GM19351 (cell line): ENCODE results near the gene KLHL24.
"Not testable (repeated sequence)": the region's sequence is repeated elsewhere in the genome, so short reads cannot be mapped to it uniquely, and the experiment has no call there.

Experiments used
- ATAC-seq: cut with Tn5 transposase; IDR thresholded peaks from one replicate; pipeline ENCODE4 v1.9.1; 2021; ENCODE audit warnings: mild to moderate bottlenecking, moderate library complexity; ENCODE audit not compliant: unreplicated experiment

KLHL24 gene

DNA sequence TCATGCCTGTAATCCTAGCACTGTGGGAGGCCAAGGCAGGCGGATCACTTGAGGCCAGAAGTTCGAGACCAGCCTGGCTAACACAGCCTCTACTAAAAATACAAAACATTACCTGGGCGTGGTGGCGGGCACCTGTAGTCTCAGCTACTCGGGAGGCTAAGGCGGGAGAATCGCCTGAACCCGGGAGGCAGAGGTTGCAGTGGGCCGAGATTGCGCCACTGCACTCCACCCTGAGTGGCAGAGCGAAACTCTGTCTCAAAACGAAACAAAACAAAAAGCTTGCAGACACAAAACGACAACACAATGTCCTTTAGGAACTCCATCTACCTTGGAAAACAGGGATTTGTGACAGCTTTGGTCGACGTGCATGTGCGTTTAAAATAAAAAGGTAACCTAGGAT lies 716 bp upstream of the KLHL24 start:
- ATAC-seq, result no peak

DNA sequence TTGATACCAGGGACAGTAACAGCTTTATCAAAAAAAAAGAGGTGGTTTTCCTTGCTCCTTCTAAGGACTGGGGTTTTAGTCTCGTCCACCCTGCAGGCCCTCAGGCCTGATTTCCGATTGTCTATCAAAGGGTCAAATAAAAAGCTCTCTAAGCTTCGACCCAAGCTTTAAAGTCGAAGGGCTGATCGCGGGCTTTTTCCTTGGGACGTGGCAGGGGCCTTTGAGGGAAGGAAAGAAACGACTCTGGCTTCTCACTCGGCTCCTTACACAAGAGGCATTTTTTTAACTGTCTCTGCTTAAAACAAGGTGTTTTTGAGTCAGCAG lies 354 bp upstream of the KLHL24 start:
- no peak for ATAC-seq

DNA sequence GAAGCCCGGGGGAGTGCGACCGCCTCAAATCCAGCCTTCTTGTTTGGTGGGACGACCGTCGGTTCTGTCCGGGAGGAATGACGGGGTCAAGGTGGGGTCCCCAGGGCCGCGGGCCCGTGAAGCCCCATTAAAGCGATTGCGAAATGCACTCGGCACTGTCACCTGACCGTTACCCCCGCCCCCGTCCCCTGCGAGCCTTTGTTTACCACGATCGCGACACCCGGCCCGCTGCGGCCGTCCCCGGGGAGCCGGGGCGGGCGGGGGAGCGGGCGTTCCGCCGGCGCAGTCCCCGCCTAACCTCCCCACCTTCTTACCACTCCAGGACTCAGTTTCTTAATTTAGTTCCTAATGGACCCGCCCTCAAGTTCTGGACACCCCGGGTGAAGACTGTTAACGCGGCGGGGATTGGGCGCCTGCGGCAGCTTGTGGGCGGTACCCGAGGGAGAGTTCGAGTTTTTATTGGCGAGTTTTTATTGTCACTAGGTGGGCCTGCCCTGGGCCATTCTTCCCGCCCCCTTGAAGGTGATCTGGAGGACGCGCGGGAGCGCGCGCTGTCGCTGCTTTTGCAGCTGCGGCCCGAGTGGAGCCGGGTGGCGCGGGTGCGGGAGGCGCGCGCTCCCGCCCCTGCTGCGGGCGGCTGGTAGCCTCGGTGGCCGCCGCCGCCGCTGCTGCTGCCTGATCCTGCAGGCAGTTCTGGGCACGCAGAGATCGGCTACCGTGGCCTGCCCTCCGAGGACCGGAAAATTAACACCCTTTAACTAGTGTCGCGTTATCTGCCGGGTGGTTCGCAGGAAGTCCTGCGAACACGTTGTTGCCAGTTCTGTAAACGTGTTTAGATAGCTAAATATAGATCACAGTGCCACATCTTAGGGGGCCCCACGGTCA lies 1.0 kb downstream of the KLHL24 start:
- peak; percentile 77 for ATAC-seq

DNA sequence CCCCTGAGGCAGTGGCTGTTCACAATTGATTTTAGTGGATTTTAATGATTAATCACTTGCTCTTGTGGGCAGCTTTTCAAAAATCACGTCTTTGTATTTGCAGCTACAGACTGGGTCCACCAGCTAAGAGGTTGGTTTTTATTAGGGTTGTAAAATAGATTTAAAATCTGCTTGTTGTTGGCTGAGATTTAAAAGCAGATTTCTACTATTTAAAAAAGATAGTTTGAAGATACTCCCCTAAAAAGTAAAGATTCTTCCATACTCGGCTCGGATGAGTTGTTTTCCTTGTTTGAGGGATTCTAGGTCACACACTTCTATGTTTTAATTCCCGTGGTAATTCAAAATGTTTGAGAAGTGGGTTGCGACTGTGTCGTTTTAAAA lies 1.7 kb downstream of the KLHL24 start:
- no peak for ATAC-seq

DNA sequence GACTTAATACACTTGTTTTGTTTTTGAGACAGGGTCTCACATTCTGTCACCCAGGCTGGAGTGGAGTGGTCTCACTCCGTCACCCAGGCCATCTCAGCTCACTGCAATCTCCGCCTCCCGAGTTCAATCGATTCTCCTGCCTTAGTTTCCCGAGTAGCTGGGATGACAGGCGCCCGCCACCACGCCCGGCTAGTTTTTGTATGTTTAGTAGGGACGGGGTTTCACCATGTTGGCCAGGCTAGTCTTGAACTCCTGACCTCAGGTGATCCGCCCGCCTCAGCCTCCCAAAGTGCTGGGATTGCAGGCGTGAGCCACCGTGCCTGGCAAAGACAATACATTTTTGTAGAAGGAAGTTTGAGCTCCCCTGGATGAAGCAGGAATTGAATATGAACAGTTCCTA lies 2.2 kb downstream of the KLHL24 start:
- not testable (repeated sequence) for ATAC-seq

DNA sequence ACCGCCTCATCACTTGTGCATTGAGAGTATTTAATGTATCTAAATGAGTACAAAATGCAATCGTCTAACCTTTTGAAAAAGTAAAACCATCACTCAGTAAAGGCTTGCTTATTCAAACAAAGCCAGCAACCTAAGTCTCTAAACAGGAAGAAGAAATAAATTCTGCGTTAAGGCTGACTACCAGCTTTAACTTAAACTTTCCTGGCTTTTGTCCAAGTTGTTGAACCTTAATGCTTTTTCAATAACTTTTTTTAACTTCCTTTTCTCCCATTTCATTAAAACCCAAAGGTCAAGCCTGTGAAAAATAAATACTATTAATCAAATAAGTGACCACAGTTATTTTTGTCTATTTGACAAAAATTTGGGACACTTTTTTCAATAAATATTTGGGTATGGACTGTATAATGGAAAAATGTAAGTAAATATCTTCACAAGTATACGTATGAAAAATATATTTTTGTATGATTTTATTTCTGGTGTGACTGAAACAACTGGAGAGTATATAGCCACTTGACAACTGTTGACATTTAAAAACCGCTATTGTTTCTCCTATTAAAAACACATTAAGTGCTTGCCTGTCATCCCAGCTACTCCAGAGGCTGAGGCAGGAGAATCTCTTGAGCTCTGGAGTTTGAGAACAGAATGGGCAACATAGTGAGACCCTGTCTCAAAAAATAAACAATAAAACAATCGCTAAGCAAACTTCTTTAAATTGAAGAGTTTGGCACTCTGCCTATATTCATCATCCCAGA lies 2.9 kb downstream of the KLHL24 start:
- ATAC-seq, result no peak

DNA sequence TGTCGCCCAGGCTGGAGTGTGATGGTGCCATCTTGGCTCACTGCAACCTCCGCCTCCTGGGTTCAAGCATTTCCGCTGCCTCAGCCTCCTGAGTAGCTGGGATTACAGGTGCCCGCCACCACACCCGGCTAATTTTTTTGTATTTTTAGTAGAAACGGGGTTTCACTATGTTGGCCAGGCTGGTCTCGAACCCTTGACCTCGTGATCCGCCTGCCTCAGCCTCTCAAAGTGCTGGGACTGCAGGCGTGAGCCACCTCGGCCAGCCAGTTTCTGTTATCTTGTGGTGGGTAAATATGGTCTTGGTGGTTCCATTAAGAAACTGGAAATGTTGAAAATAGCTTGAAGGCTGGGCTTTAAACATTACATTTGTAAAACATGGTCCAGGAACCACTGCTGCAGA lies 5.2 kb downstream of the KLHL24 start:
- not testable (repeated sequence) for ATAC-seq

DNA sequence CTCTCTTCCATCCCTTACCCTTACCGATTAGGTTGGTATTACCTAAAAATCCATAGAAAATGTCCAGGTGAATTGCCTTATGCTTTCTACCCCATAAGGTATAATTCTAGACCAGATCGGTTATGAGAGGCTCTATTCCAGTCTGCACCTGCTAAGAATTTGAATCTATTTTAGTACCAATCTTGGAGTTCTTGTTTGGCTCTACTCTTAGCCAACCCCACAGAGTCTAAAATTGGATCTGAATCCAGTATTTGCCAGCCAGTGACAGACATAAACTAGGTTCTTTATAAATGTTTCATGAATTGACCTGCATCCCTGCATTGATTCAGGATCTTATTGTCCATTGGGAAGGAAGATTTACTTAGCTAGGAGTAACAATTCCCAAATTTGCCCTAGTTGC lies 6.5 kb downstream of the KLHL24 start:
- ATAC-seq, result no peak

DNA sequence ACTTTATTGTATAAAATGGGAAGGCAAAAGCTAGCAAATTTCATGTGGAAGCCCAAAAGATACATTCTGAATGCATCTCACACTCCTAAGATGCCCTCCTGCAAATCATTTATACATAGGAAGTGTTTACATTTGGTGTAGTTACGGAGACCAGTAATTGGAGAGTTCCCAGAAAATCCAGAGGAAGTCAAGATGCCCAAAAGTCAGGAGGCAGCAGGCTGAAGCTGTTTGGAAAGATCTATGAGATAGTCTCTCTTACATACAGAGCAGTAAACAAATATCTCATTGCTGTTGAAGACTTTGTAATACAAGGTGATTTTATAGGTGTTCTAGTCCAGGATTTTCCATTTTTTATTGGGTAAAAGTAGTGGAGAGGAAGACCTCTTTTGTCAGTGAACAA lies 8.8 kb downstream of the KLHL24 start:
- no peak for ATAC-seq

DNA sequence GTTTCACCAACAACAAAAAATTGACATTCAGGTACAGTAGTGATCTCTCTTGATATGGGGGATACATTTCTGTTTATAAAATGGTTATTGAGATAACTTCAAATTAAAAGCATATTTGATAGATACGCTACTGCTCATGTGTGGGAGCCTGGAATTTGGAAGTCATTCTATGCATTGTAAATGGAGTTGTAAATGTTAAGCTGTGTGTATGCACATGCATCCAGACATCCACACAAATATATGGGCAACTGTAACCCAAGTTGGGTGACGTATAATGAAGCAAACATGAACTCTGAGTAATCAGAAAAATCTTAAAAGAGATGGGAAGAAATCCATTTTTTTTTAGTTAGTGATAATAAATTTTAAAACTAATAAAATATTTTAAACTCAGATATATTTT lies 9.8 kb downstream of the KLHL24 start:
- ATAC-seq, result no peak

DNA sequence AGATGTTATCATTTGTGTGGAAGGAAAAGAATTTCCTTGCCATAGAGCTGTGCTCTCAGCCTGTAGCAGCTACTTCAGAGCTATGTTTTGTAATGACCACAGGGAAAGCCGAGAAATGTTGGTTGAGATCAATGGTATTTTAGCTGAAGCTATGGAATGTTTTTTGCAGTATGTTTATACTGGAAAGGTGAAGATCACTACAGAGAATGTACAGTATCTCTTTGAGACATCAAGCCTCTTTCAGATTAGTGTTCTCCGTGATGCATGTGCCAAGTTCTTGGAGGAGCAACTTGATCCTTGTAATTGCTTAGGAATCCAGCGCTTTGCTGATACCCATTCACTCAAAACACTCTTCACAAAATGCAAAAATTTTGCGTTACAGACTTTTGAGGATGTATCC lies 15.1 kb downstream of the KLHL24 start:
- no peak for ATAC-seq

DNA sequence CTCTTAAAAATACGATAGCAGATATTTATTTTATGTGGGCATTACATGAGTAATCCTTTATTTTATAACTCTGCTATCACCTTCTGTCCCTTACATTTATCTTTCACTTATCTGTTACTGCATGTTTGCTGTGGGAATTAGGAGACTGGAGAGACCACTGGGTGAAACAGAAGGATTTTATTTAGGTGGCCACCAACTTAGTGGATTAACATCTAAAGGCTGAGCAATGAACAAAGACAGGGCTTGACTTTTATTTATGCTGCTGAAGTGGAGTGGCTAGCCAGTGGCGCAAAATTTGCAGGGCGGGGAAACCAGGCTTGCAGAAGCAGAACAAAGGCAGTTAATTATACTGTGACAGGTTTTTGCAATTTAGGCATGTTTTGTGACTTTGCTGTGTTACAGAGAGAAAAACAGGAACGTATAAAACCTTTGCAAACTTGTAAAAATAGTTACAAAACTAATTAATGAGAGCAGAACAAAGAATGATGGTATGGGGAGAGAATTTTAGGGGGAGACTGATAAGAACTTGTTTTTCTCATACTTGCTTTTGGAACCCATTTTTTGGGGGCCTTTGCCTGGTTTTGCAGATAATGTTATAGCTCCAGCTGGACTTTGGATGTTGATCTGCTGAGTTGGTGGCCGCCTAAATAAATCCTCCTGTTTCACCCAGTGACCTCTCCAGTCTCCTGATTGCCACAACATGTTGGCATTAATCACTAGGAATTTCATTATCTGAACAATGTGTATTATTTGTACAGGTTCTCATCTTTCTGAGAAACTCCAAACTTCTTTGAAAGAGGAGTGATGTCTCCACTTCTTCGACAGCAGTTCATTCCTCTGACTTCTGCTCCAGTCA lies 18.0 kb downstream of the KLHL24 start:
- no peak for ATAC-seq

DNA sequence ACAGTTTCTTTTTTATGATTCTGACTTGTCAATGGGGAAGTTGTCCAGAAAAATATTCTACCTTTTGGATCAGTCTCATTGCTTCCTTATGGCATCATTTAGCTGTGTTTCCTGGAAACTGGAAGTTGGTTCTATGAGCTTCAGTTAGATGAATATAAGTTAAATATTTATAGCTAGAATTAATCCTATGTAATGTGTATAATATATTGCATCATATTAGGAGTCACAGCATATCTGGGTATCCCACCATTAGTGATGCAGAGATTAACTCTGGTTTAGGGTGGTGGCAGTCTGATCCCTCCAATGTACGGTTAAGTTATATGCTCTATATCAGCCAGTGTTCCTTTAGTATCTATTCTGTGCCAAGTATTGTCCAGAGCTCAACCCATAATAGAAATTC lies 19.3 kb downstream of the KLHL24 start:
- no peak for ATAC-seq

DNA sequence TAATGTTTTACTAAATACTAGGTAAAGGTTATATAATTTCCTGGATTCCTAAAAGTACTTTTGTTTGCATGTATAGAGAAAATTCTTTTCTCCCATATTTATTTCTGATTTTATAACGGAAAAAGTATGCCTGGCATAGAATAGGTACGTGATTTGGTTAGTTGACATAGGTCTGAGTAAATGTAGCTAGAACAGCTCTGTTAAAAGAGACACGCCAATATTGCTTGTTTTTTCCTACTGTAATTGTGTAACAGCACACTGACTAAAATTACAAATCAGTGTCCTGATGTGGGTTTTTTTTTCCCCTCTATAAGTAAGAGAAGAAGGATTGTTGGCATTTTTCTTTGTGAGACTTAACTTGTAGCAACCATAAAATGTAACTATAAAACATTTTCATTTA lies 26.7 kb downstream of the KLHL24 start:
- no peak for ATAC-seq

DNA sequence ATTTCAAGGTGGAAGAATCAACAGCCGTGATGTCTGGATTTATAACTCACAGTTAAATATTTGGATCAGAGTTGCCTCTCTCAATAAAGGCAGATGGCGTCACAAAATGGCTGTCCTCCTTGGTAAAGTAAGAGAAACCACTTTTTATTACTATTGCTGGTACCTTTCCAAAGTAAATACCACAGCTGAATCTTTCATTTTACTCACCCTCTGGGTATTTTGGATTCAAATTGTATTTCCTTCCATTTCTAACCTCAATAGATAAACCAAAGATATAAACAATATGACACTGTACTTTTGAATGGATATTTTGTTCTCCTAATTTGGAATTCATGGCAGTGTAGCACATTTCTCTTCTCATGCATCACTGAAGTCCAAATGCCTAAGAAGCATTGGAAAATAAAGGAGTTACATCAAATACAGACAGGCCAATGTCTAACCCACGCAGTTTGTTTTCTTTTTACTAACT lies 29.5 kb downstream of the KLHL24 start:
- no peak for ATAC-seq

DNA sequence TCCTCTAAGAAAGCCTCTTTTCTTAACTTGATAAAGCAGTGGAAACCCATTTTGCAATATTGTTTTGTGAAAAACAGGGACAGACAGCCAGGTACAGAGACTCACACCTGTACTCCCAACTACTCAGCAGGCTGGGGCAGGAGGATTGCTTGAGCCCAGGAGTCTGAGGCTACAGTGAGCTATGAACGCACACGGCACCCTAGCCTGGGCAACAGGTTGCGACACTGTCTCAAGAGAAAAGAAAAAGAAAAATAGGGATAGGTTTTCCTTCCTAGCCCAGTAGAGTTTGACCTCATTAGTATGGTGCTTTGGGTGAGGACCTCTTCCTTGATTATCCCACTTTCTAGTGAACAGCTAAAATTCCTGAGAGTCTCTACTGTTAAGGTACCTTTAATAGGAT lies 44.6 kb downstream of the KLHL24 start:
- no peak for ATAC-seq

DNA sequence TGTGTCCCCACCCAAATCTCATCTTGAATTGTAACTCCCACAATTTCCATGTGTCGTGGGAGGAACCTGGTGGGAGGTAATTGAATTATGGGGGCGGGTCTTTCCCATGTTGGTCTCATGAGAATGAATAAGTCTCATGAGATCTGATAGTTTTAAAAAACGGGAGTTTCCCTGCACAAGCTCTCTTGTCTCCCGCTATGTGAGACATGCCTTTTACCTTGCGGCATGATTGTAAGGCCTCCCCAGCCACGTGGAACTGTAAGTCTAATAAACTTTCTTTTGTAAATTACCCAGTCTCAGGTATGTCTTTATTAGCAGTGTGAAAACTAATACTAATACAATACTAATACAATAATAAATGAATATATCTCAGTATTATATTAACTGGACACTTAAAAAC lies 52.3 kb downstream of the KLHL24 start:
- ATAC-seq, result no peak

DNA sequence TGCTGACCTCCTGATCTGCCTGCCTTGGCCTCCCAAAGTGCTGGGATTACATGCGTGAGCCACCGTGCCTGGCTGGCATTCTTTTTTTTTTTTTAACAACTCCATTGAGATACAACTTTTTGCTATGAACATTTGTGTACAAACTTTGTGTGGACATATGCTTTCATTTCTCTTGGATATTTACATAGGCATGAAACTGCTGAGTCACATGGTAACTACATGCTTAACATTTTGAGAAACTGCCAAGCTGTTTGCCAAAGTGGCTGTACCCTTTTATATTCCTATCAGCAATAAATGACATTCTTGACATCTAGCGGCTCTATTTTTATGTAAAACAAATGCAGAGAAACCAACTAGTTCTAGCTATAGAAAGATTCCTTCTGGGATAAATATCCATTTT lies 53.5 kb downstream of the KLHL24 start:
- ATAC-seq, result no peak

DNA sequence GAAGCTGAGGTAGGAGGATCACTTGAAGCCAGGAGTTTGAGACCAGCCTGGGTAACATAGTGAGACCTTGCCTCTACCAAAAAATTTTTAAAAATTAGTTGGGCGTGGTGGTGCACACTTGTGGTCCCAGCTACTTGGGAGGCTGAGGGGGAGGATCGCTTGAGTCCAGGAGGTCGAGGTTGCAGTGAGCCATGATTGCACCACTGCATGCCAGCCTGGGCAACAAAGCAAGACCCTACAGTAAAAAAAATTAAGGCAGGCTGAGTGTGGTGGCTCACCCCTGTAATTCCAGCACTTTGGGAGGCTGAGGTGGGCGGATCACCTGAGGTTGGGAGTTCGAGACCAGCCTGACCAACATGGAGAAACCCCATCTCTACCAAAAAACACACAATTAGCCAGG lies 54.2 kb downstream of the KLHL24 start:
- ATAC-seq, result not testable (repeated sequence)

DNA sequence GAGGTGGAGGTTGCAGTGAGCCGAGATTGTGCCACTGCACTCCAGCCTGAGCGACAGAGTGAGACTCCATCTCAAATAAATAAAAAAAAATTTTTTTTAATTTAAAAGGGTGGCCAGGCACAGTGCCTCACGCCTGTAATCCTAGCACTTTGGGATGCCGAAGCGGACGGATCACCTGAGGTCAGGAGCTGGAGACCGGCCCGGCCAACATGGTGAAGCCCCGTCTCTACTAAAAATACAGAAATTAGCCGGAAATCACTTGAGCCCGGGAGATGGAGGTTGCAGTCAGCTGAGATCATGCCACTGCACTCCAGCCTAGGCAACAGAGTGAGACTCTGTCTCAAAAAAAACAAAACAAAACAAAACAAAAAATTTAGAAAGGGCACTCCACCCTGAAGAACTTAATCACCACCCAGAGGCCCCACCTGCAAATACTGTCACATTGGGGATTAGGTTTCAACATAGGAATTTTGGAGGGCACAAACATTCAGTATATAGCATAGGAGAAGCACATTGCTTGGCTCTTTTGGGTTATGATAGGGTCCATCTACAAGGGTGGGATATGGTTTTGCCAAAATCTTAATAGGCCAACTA lies 55.1 kb downstream of the KLHL24 start:
- ATAC-seq, result no peak

DNA sequence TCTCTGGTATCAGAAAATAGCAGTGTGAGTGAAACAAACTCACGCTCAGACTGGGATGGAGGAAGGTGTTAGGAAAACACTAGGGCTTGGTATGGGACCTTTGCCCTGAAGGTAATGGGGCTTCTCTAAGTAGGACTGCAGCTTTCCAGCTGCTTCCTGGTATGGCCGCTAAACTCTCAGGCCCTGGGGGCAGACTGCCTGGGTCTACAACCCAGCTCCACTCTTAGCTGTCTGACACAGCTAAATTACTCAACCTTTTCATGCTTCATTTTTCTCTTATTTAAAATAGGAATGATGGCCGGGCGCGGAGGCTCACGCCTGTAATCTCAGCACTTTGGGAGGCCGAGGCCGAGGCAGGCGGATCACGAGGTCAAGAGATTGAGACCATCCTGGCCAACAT lies 57.0 kb downstream of the KLHL24 start:
- no peak for ATAC-seq
